ENCODE data around the gene FOXP1.

- TF ChIP-seq CTCF (IDR thresholded peaks at IDR 0.05; ENCODE audit: insufficient read depth, low read length, poor library complexity, severe bottlenecking) (no peak), EZH2phosphoT487 (conservative IDR thresholded peaks at IDR 0.05; ENCODE audit: low read length) (no peak)
Observed at GRCh38 chr3:71584394-71585011, 975 bp upstream of the FOXP1 start.

Measured in SU-DHL-6 (cell line).